PC-3 (cell line): ENCODE measurements around the gene METTL3. TPM values are rescaled to one million over a fixed set of nuclear protein-coding genes. Genes with fewer than 3 reads are reported as not detected.

Experiments
- ATAC-seq: fragments of 200-7000 bp; cut with Tn5 transposase; 2 replicates; pipeline ENCODE4 v1.9.1; 2020; ENCODE audit warnings: mild to moderate bottlenecking, moderate library complexity
- BruUV-seq: library from RNA; stranded (reverse); fragments of 400-500 nt; replicated peaks from 2 replicates; lab custom pipeline; 2021; lab: Mats Ljungman, UMichigan
- CTCF ChIA-PET: fragments of 300-600 bp; sonication (Branson Sonifier 250); formaldehyde crosslinking; loops from one replicate; lab custom pipeline; 2022; ENCODE audit warnings: antibody characterized with exemption; lab: Charles Lee
- POLR2A ChIA-PET: fragments of 300-600 bp; sonication (Branson Sonifier 250); formaldehyde crosslinking; loops from one replicate; lab custom pipeline; 2022; ENCODE audit warnings: antibody characterized with exemption; ENCODE audit not compliant: unreplicated experiment; lab: Charles Lee
- DNase-seq: peaks from one replicate; pipeline ENCODE4 v3.0.0-alpha.2; 2015
- H2AFZ ChIP-seq: fragments of 300-600 bp; sonication (generic); 2 replicates; pipeline ENCODE4 v1.6.0; 2016; ENCODE audit warnings: antibody characterized with exemption, low read length
- H3F3A ChIP-seq: fragments of 300-600 bp; sonication (generic); one replicate; pipeline ENCODE4 v1.6.0; 2017; ENCODE audit warnings: antibody characterized with exemption, low read length, control low read depth, mild to moderate bottlenecking; ENCODE audit not compliant: unreplicated experiment
- H3K27ac ChIP-seq: fragments of 300-600 bp; sonication (generic); 2 replicates; pipeline ENCODE4 v1.5.1; 2016; ENCODE audit warnings: mild to moderate bottlenecking, low read length
- H3K27me3 ChIP-seq: fragments of 300-600 bp; sonication (generic); 2 replicates; pipeline ENCODE4 v1.6.1; 2016; ENCODE audit warnings: low read length, mixed read lengths
- H3K36me3 ChIP-seq: fragments of 300-600 bp; sonication (generic); 2 replicates; pipeline ENCODE4 v1.6.1; 2016; ENCODE audit warnings: low read depth, mixed run types, low read length, mixed read lengths
- H3K4me1 ChIP-seq: fragments of 300-600 bp; sonication (generic); 2 replicates; pipeline ENCODE4 v1.5.1; 2016; ENCODE audit warnings: low read length; ENCODE audit not compliant: insufficient read depth
- H3K4me2 ChIP-seq: fragments of 300-600 bp; sonication (generic); 2 replicates; pipeline ENCODE4 v1.6.0; 2016; ENCODE audit warnings: low read length
- H3K4me3 ChIP-seq: fragments of 300-600 bp; sonication (generic); 2 replicates; pipeline ENCODE4 v1.5.1; 2016; ENCODE audit warnings: mild to moderate bottlenecking, low read length, mixed read lengths
- H3K79me2 ChIP-seq: fragments of 300-600 bp; sonication (generic); 2 replicates; pipeline ENCODE4 v1.6.1; 2017; ENCODE audit warnings: low read length, mixed read lengths
- H3K9ac ChIP-seq: fragments of 300-600 bp; sonication (generic); 2 replicates; pipeline ENCODE4 v1.6.0; 2016; ENCODE audit warnings: mild to moderate bottlenecking, low read length
- H3K9me2 ChIP-seq: fragments of 300-600 bp; sonication (generic); replicated peaks from 2 replicates; pipeline ENCODE4 v1.6.1; 2016; ENCODE audit warnings: mixed run types, low read length, mixed read lengths
- H3K9me3 ChIP-seq: fragments of 300-600 bp; sonication (generic); 2 replicates; pipeline ENCODE4 v1.6.1; 2016; ENCODE audit warnings: low read length, mixed read lengths
- H4K20me1 ChIP-seq: fragments of 300-600 bp; sonication (generic); 2 replicates; pipeline ENCODE4 v1.6.1; 2016; ENCODE audit warnings: low read length, mixed read lengths
- CTCF ChIP-seq: fragments of 300-600 bp; sonication (generic); conservative IDR thresholded peaks from 2 replicates; pipeline ENCODE4 v1.5.1; 2017; ENCODE audit warnings: antibody characterized with exemption, low read depth, mild to moderate bottlenecking, low read length
- EZH2 ChIP-seq: fragments of 300-600 bp; sonication (generic); IDR thresholded peaks from one replicate; pipeline ENCODE4 v1.6.1; 2017; ENCODE audit warnings: antibody characterized with exemption, mild to moderate bottlenecking, low read length; ENCODE audit not compliant: unreplicated experiment
- EZH2phosphoT487 ChIP-seq: fragments of 300-600 bp; sonication (generic); IDR thresholded peaks from 2 replicates; pipeline ENCODE4 v1.6.1; 2018; ENCODE audit warnings: mild to moderate bottlenecking, antibody characterized with exemption, low read length, borderline replicate concordance
- intact Hi-C: fragments of 100-400 bp; cut with micrococcal nuclease; formaldehyde crosslinking; loops from 2 replicates; pipeline ENCODE4 v1.9.0; 2023
- total RNA-seq: library from RNA; depleted of rRNA; stranded (reverse); fragments of >200 nt; gene quantifications from 2 replicates; pipeline ENCODE4 v1.2.3, GENCODE V29; 2014

Gene METTL3
- total RNA-seq, 1 experiment from 2014 or later = 57.1 TPM

DNA sequence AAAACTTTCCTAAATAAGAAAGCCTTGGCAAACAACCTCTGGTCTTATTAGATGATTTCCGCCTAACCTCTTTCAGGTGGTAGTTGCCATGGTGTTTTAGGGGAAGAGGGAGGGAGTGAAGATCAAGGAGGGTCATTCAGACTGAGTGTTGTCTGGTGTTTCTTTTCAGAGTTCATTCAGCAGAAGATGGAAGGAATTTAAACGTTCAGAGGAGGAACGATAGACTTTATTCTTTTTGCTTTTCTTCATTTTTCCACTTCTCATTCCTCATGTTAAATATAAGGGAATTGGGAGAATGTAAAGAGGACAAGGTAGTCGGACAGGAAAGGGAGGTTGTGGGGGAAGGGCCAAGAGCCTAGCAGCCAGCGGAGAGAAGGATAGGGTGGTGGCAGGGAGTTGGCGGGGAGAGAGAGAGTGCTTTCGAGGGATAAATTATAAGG, 32.4 kb upstream of the METTL3 start:
- ChIA-PET CTCF (no interaction called here), POLR2A (no interaction called here)
- Histone ChIP-seq H3K27ac (no peak overlapping the region), H3K4me1 (no peaks in the 10 kb centered on the region), H4K20me1 (no peaks in the 10 kb centered on the region), H3K9me2 (no peaks in the 10 kb centered on the region), H3K9ac (no peak overlapping the region), H3K36me3 (no peaks in the 10 kb centered on the region), H3F3A (no peaks in the 10 kb centered on the region), H2AFZ (peak overlapping the region; percentile 34; the same call in 1 of the 2 replicates), H3K4me3 (no peak overlapping the region), H3K4me2 (0 out of 2 replicates have a peak overlapping the region, but pooled peaks have one; percentile 27), H3K27me3 (peaks cover 5% of the 10 kb centered on the region; the same call in 1 of the 2 replicates), H3K9me3 (no peaks in the 10 kb centered on the region), H3K79me2 (no peaks in the 10 kb centered on the region)
- no peak for ATAC-seq
- intact Hi-C loops = no loop called here
- no peak for TF ChIP-seq EZH2phosphoT487
- TF ChIP-seq CTCF = no peak
- no peak for TF ChIP-seq EZH2
- no TSS peak for BruUV-seq
- DNase-seq = no peak

GRCh38 chr14:21541413-21542074, 30.4 kb upstream of the METTL3 start:
- no peaks in the 10 kb centered on the region for H3K4me1 ChIP-seq
- POLR2A ChIA-PET = no interaction called here

More at GRCh38 chr14:21541413-21542074, 30.4 kb upstream of the METTL3 start:
- Histone ChIP-seq H3K4me3 (no peak overlapping the region), H3K9me2 (no peaks in the 10 kb centered on the region), H4K20me1 (no peaks in the 10 kb centered on the region), H3K9me3 (no peaks in the 10 kb centered on the region), H2AFZ (no peak overlapping the region), H3K36me3 (no peaks in the 10 kb centered on the region), H3K9ac (no peak overlapping the region), H3K79me2 (no peaks in the 10 kb centered on the region), H3K27ac (no peak overlapping the region), H3K4me2 (no peak overlapping the region), H3F3A (no peaks in the 10 kb centered on the region), H3K27me3 (peaks cover 15% of the 10 kb centered on the region; the same call in 1 of the 2 replicates)
- no peak for TF ChIP-seq CTCF
- ATAC-seq (no peak), DNase-seq (no peak)
- CTCF ChIA-PET = no interaction called here
- intact Hi-C loops = no loop called here
- no TSS peak for BruUV-seq
